ENCODE measurements around the gene BCAP29. TPM values are rescaled to one million over a fixed set of nuclear protein-coding genes. Genes with fewer than 3 reads are reported as not detected.

Gene BCAP29
- total and polyA plus RNA-seq, 4 donors: 72.5 to 139 (median 94.4) TPM

DNA sequence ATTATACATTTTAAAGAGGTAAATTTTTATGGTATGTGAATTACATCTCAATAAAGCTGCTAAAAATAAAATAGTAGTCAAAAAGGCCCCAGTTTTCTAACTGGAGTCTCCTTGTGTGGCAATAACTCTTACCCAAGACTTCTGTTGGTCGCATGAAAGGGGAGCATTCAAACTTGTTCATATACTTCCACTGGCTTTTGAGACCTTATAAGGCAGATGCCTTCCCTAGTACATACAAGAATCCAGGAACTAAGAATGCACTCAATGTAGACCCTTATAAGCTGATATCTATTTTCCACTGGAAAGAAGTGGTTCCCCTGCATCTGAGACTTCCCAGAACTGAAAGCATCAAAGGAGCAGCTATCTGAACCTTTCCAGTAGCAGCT, 13.0 kb downstream of the BCAP29 start:
- WGBS, 2 donors: 56 to 64% methylated on average over 1 of the region's 1 CpG
- no peaks in the 10 kb centered on the region for H3K9me3 ChIP-seq (ENCODE audit: control insufficient read depth, low read length)
- no peak for DNase-seq
- H3K27me3 ChIP-seq (ENCODE audit: control insufficient read depth in 1 of 2, insufficient read depth in 2 of 2, low read length in 1 of 2): no peaks in the 10 kb centered on the region
- H3K4me1 ChIP-seq (ENCODE audit: control insufficient read depth in 1 of 2, insufficient read depth in 2 of 2, low read length in 2 of 2): peaks cover 7 to 15% of the 10 kb centered on the region in 2 donors
- ATAC-seq (ENCODE audit: low FRiP score): no peak
- H3K36me3 ChIP-seq (ENCODE audit: control insufficient read depth in 1 of 2, insufficient read depth in 2 of 2, low read length in 1 of 2): no peaks in the 10 kb centered on the region
- no peak overlapping the region for H3K4me3 ChIP-seq (ENCODE audit: low read length in 2 of 2)
- intact Hi-C loops (cut with DNase I): loop anchor here in 1 of 2 donors (10.0 kb wide), 1 partner anchor 208 kb away; no protein-coding TSS in a partner anchor
- peak overlapping the region in 1 of 2 donors; percentile 12 for H3K27ac ChIP-seq (ENCODE audit: low read depth in 1 of 2, low read length in 2 of 2)

DNA sequence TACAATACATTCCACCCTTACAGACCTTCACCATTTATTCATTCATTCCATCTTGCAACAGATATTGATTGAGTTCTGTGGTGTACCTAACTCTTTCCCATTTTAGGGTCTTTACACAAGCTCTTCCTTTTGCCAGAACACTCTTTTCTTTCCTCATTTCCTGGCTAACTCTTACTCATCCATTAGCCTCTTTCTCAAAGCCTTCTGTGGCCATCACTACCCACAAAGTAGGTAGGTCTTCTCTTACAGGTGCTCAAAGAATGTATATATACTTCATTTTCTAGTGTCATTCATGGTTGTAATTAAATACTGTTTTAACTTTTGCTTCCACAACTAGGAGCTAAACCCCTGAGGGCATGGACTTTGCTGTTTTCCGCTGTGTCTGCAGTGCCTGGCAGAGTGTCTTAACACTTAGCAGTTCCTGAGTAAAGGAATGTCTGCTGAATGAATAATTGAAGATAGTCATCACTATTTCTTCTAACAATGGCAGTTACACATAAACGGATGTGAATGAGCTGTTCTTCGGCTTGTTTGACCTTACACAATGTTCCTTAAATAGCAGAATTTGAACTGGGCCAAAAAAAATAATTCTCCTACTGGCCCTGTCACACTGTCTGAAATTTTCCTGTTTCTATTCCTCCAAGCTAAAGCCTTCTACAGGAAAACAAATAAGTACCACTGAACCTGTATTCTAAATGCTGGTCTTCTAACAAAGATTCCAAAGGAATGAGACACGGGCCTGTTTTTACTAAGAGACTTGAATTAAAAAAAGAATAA, 15.1 kb downstream of the BCAP29 start:
- Histone ChIP-seq H3K4me1 (ENCODE audit: control insufficient read depth in 1 of 2, insufficient read depth in 2 of 2, low read length in 2 of 2) (peaks cover 7 to 15% of the 10 kb centered on the region in 2 donors), H3K9me3 (ENCODE audit: control insufficient read depth, low read length) (no peaks in the 10 kb centered on the region), H3K27ac (ENCODE audit: low read depth in 1 of 2, low read length in 2 of 2) (peak overlapping the region; percentile 92 to 94), H3K36me3 (ENCODE audit: control insufficient read depth in 1 of 2, insufficient read depth in 2 of 2, low read length in 1 of 2) (no peaks in the 10 kb centered on the region), H3K4me3 (ENCODE audit: low read length in 2 of 2) (peak overlapping the region in 1 of 2 donors; percentile 15), H3K27me3 (ENCODE audit: control insufficient read depth in 1 of 2, insufficient read depth in 2 of 2, low read length in 1 of 2) (no peaks in the 10 kb centered on the region)
- peak; percentile 88 for ATAC-seq (ENCODE audit: low FRiP score)
- DNase-seq: no peak
- intact Hi-C loops (cut with DNase I): loop anchor here in 1 of 2 donors (2.0 to 10.0 kb wide), 3 partner anchors 14 to 210 kb away; partner anchors contain the start of genes BCAP29, COG5 and DUS4L
- WGBS, 2 donors: 5 to 6% methylated on average over 4 of the region's 4 CpGs

- H3K9me3 ChIP-seq (ENCODE audit: control insufficient read depth, low read length): no peaks in the 10 kb centered on the region
- no peak overlapping the region for H3K4me3 ChIP-seq (ENCODE audit: low read length in 2 of 2)
- peaks cover 4 to 15% of the 10 kb centered on the region in 2 donors for H3K4me1 ChIP-seq (ENCODE audit: control insufficient read depth in 1 of 2, insufficient read depth in 2 of 2, low read length in 2 of 2)
- DNase-seq (no peak), ATAC-seq (ENCODE audit: low FRiP score) (no peak)
- H3K27ac ChIP-seq (ENCODE audit: low read depth in 1 of 2, low read length in 2 of 2): peak overlapping the region; percentile 39 to 60
- intact Hi-C loops (cut with DNase I): loop anchor here in 1 of 2 donors (5.0 to 10.0 kb wide), 2 partner anchors 35 to 212 kb away; partner anchors contain the start of genes COG5 and DUS4L
- no peaks in the 10 kb centered on the region for H3K27me3 ChIP-seq (ENCODE audit: control insufficient read depth in 1 of 2, insufficient read depth in 2 of 2, low read length in 1 of 2)
- H3K36me3 ChIP-seq (ENCODE audit: control insufficient read depth in 1 of 2, insufficient read depth in 2 of 2, low read length in 1 of 2): no peaks in the 10 kb centered on the region
- 71 to 72% methylated on average over 5 of the region's 5 CpGs for WGBS, 2 donors
These were observed 17.0 kb downstream of the BCAP29 start for GRCh38 chr7:107596881-107597581.

- no peaks in the 10 kb centered on the region for H3K36me3 ChIP-seq (ENCODE audit: control insufficient read depth in 1 of 2, insufficient read depth in 2 of 2, low read length in 1 of 2)
- peaks cover 4 to 12% of the 10 kb centered on the region in 2 donors for H3K4me1 ChIP-seq (ENCODE audit: control insufficient read depth in 1 of 2, insufficient read depth in 2 of 2, low read length in 2 of 2)
- no peak for ATAC-seq (ENCODE audit: low FRiP score)
These were observed 17.5 kb downstream of the BCAP29 start for GRCh38 chr7:107597582-107597916.

DNA sequence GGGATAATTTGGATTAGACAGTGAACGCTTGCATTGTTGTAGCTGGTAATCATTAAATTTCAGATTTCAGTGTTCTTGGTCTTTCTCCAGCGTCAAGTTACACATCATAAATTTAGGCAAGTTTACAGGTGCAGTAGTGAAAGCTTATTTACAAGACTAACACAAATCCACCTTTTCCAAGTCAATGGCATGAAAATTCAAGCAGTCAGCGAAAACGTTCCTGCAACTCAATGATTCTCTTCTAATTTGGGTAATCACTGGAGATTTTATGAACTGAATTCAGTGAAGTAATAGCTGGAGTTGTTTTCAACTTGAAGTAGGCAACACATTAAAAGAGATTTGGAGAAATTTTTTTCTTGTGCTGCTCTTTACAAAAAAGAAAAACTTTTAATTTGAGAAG, 17.9 kb downstream of the BCAP29 start:
- H3K4me1 ChIP-seq (ENCODE audit: control insufficient read depth in 1 of 2, insufficient read depth in 2 of 2, low read length in 2 of 2): peaks cover 4 to 10% of the 10 kb centered on the region in 2 donors
- no peaks in the 10 kb centered on the region for H3K9me3 ChIP-seq (ENCODE audit: control insufficient read depth, low read length)
- H3K27ac ChIP-seq (ENCODE audit: low read depth in 1 of 2, low read length in 2 of 2): no peak overlapping the region
- H3K27me3 ChIP-seq (ENCODE audit: control insufficient read depth in 1 of 2, insufficient read depth in 2 of 2, low read length in 1 of 2): no peaks in the 10 kb centered on the region
- H3K36me3 ChIP-seq (ENCODE audit: control insufficient read depth in 1 of 2, insufficient read depth in 2 of 2, low read length in 1 of 2): no peaks in the 10 kb centered on the region
- intact Hi-C loops (cut with DNase I): loop anchor here in 1 of 2 donors (5.0 to 10.0 kb wide), 2 partner anchors 36 to 213 kb away; partner anchors contain the start of genes COG5 and DUS4L
- ATAC-seq (ENCODE audit: low FRiP score) (no peak), DNase-seq (no peak)
- WGBS, 2 donors: 85 to 88% methylated on average over 4 of the region's 4 CpGs
- H3K4me3 ChIP-seq (ENCODE audit: low read length in 2 of 2): no peak overlapping the region

More at GRCh38 chr7:107597582-107597916, 17.5 kb downstream of the BCAP29 start:
- 88 to 92% methylated on average over 1 of the region's 1 CpG for WGBS, 2 donors
- intact Hi-C loops (cut with DNase I): loop anchor here in 1 of 2 donors (5.0 to 10.0 kb wide), 2 partner anchors 35 to 213 kb away; partner anchors contain the start of genes COG5 and DUS4L
- DNase-seq: no peak
- H3K27ac ChIP-seq (ENCODE audit: low read depth in 1 of 2, low read length in 2 of 2): peak overlapping the region in 1 of 2 donors; percentile 60
- no peaks in the 10 kb centered on the region for H3K27me3 ChIP-seq (ENCODE audit: control insufficient read depth in 1 of 2, insufficient read depth in 2 of 2, low read length in 1 of 2)
- no peak overlapping the region for H3K4me3 ChIP-seq (ENCODE audit: low read length in 2 of 2)
- no peaks in the 10 kb centered on the region for H3K9me3 ChIP-seq (ENCODE audit: control insufficient read depth, low read length)

GRCh38 chr7:107599262-107599661, 19.2 kb downstream of the BCAP29 start:
- ATAC-seq (ENCODE audit: low FRiP score) (no peak), DNase-seq (no peak)
- Histone ChIP-seq H3K4me1 (ENCODE audit: control insufficient read depth in 1 of 2, insufficient read depth in 2 of 2, low read length in 2 of 2) (peaks cover 0 to 7% of the 10 kb centered on the region in 2 donors), H3K4me3 (ENCODE audit: low read length in 2 of 2) (no peak overlapping the region), H3K27me3 (ENCODE audit: control insufficient read depth in 1 of 2, insufficient read depth in 2 of 2, low read length in 1 of 2) (no peaks in the 10 kb centered on the region), H3K27ac (ENCODE audit: low read depth in 1 of 2, low read length in 2 of 2) (no peak overlapping the region), H3K36me3 (ENCODE audit: control insufficient read depth in 1 of 2, insufficient read depth in 2 of 2, low read length in 1 of 2) (no peaks in the 10 kb centered on the region), H3K9me3 (ENCODE audit: control insufficient read depth, low read length) (no peaks in the 10 kb centered on the region)
- 96 to 100% methylated on average over 1 of the region's 1 CpG for WGBS, 2 donors
- intact Hi-C loops (cut with DNase I): loop anchor here in 1 of 2 donors (5.0 to 10.0 kb wide), 2 partner anchors 37 to 214 kb away; partner anchors contain the start of genes COG5 and DUS4L

DNA sequence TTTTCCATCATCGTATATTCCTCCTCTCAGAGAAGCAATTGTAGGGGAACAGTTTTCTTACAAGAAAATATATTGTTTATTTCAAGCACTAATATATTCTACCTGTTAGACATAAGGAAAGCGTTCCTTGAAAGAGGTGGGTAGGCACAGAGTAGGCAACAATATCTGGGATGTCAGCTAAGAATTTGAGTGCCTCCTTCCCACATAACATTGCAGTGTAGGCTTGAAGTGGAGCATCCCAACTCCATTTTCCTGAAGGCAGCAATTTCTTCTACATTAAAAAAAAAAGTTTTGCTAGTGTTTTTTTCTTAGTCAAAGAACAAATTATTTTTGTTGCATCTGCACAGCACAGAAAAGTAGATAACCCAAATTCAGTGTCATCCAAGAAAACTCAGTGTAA, 20.8 kb downstream of the BCAP29 start:
- ATAC-seq (ENCODE audit: low FRiP score): no peak
- intact Hi-C loops (cut with DNase I): no loop called here
- Histone ChIP-seq H3K4me3 (ENCODE audit: low read length in 2 of 2) (no peak overlapping the region), H3K27ac (ENCODE audit: low read depth in 1 of 2, low read length in 2 of 2) (no peak overlapping the region), H3K9me3 (ENCODE audit: control insufficient read depth, low read length) (no peaks in the 10 kb centered on the region), H3K36me3 (ENCODE audit: control insufficient read depth in 1 of 2, insufficient read depth in 2 of 2, low read length in 1 of 2) (no peaks in the 10 kb centered on the region), H3K4me1 (ENCODE audit: control insufficient read depth in 1 of 2, insufficient read depth in 2 of 2, low read length in 2 of 2) (peaks cover 0 to 4% of the 10 kb centered on the region in 2 donors), H3K27me3 (ENCODE audit: control insufficient read depth in 1 of 2, insufficient read depth in 2 of 2, low read length in 1 of 2) (no peaks in the 10 kb centered on the region)
- no peak for DNase-seq
- WGBS, 2 donors: 41 to 44% methylated on average over 2 of the region's 2 CpGs

GRCh38 chr7:107605218-107605815, 25.3 kb downstream of the BCAP29 start:
- intact Hi-C loops (cut with DNase I): no loop called here
- DNase-seq (no peak), ATAC-seq (ENCODE audit: low FRiP score) (no peak)
- Histone ChIP-seq H3K36me3 (ENCODE audit: control insufficient read depth in 1 of 2, insufficient read depth in 2 of 2, low read length in 1 of 2) (no peaks in the 10 kb centered on the region), H3K4me1 (ENCODE audit: control insufficient read depth in 1 of 2, insufficient read depth in 2 of 2, low read length in 2 of 2) (peaks cover 5 to 6% of the 10 kb centered on the region in 2 donors), H3K27ac (ENCODE audit: low read depth in 1 of 2, low read length in 2 of 2) (no peak overlapping the region), H3K4me3 (ENCODE audit: low read length in 2 of 2) (no peak overlapping the region), H3K9me3 (ENCODE audit: control insufficient read depth, low read length) (no peaks in the 10 kb centered on the region), H3K27me3 (ENCODE audit: control insufficient read depth in 1 of 2, insufficient read depth in 2 of 2, low read length in 1 of 2) (no peaks in the 10 kb centered on the region)
- 90 to 95% methylated on average over 3 of the region's 3 CpGs for WGBS, 2 donors

Data from aorta (tissue), 5 donors.